Measurements from ENCODE around the gene CCDC78. TPM values are rescaled to one million over a fixed set of nuclear protein-coding genes. Genes with fewer than 3 reads are reported as not detected.

The CCDC78 gene
- total RNA-seq, 1 experiment from 2014 or later = 20.2 TPM

GRCh38 chr16:770411-770810, 44.2 kb upstream of the CCDC78 start (continued):
- TF ChIP-seq ZNF512 (CRISPR knock-in tag; IDR thresholded peaks at IDR 0.05; ENCODE audit: borderline replicate concordance) (no peak), CBFB (CRISPR knock-in tag; IDR thresholded peaks at IDR 0.05; ENCODE audit: low read depth) (no peak)

- Mint-ChIP-seq H3K27ac (no peak overlapping the region), H3K4me3 (no peak overlapping the region), H3K4me1 (no peaks in the 10 kb centered on the region), H3K27me3 (ENCODE audit: low read depth) (no peaks in the 10 kb centered on the region), H3K36me3 (no peaks in the 10 kb centered on the region), H3K9me3 (no peaks in the 10 kb centered on the region)
- TF ChIP-seq E2F1 (CRISPR knock-in tag; IDR thresholded peaks at IDR 0.05) = no peak
- no peak for TF ChIP-seq PREB (CRISPR knock-in tag; IDR thresholded peaks at IDR 0.05; ENCODE audit: borderline replicate concordance)
- TF ChIP-seq GTF2I (CRISPR knock-in tag; conservative IDR thresholded peaks at IDR 0.05) = no peak
- TF ChIP-seq ERG (CRISPR knock-in tag; IDR thresholded peaks at IDR 0.05) = no peak
- no peak for TF ChIP-seq GRHL2 (CRISPR knock-in tag; IDR thresholded peaks at IDR 0.05; ENCODE audit: insufficient replicate concordance, severe bottlenecking)
- TF ChIP-seq ATF3 (CRISPR knock-in tag; conservative IDR thresholded peaks at IDR 0.05) = no peak
- TF ChIP-seq ZNF512 (CRISPR knock-in tag; IDR thresholded peaks at IDR 0.05; ENCODE audit: borderline replicate concordance) = no peak
- POLR2A ChIA-PET = no interaction called here
- ATAC-seq (no peak), DNase-seq (ENCODE audit: low spot score) (no peak)
- CTCF ChIA-PET = no interaction called here
These were observed 43.7 kb upstream of the CCDC78 start for GRCh38 chr16:769934-770333.

- H3K4me1 Mint-ChIP-seq = no peaks in the 10 kb centered on the region
- CTCF ChIA-PET = no interaction called here
- no peak overlapping the region for H3K4me3 Mint-ChIP-seq
- DNase-seq (ENCODE audit: low spot score) = no peak
- no peaks in the 10 kb centered on the region for H3K9me3 Mint-ChIP-seq
- no peaks in the 10 kb centered on the region for H3K27me3 Mint-ChIP-seq (ENCODE audit: low read depth)
- no peaks in the 10 kb centered on the region for H3K36me3 Mint-ChIP-seq
- no peak overlapping the region for H3K27ac Mint-ChIP-seq
- POLR2A ChIA-PET = no interaction called here
- TF ChIP-seq HMGA2 (CRISPR knock-in tag; IDR thresholded peaks at IDR 0.05) = no peak
- TF ChIP-seq KAT7 (CRISPR knock-in tag; IDR thresholded peaks at IDR 0.05; ENCODE audit: borderline replicate concordance) = no peak
- TF ChIP-seq PRDM15 (CRISPR knock-in tag; IDR thresholded peaks at IDR 0.05) = no peak
- no peak for TF ChIP-seq SMAD3 (CRISPR knock-in tag; IDR thresholded peaks at IDR 0.05; ENCODE audit: borderline replicate concordance)
- TF ChIP-seq AR (CRISPR knock-in tag; IDR thresholded peaks at IDR 0.05) = no peak
- TF ChIP-seq CDX4 (CRISPR knock-in tag; IDR thresholded peaks at IDR 0.05; ENCODE audit: borderline replicate concordance) = no peak
- TF ChIP-seq ZNF416 (CRISPR knock-in tag; IDR thresholded peaks at IDR 0.05) = no peak
- TF ChIP-seq FOXJ3 (CRISPR knock-in tag; IDR thresholded peaks at IDR 0.05; ENCODE audit: borderline replicate concordance) = no peak
- no peak for TF ChIP-seq GRHL2 (CRISPR knock-in tag; IDR thresholded peaks at IDR 0.05; ENCODE audit: insufficient replicate concordance, severe bottlenecking)
- no peak for ATAC-seq
These were observed 43.0 kb upstream of the CCDC78 start for GRCh38 chr16:769184-769784.

All from WTC11 (cell line).